Muscle layer of colon (tissue), 2 donors: Measurements from ENCODE around the gene OPTN.
"Not testable (repeated sequence)": the region's sequence is repeated elsewhere in the genome, so short reads cannot be mapped to it uniquely, and the experiment has no call there.

Experiments
- H3K27ac ChIP-seq: one replicate; pipeline ENCODE4 v1.7.0; 2013; ENCODE audit warnings: low read depth, mild to moderate bottlenecking, low read length, moderate library complexity
- H3K27me3 ChIP-seq, 2 donors: one replicate each; pipeline ENCODE4 v1.7.0; 2013; ENCODE audit warnings: low read length in 2 of 2, mild to moderate bottlenecking in 2 of 2; ENCODE audit not compliant: insufficient read depth in 2 of 2, control insufficient read depth in 1 of 2
- H3K36me3 ChIP-seq: one replicate; pipeline ENCODE4 v1.7.0; 2013; ENCODE audit warnings: mild to moderate bottlenecking, low read length; ENCODE audit not compliant: insufficient read depth
- H3K4me1 ChIP-seq: one replicate; pipeline ENCODE4 v1.7.0; 2013; ENCODE audit warnings: mild to moderate bottlenecking, low read length; ENCODE audit not compliant: insufficient read depth
- H3K4me3 ChIP-seq, 2 donors: one replicate each; pipeline ENCODE4 v1.7.0; 2013; ENCODE audit warnings: low read length in 2 of 2, low read depth in 1 of 2, mild to moderate bottlenecking in 1 of 2, moderate library complexity in 1 of 2
- H3K9ac ChIP-seq: one replicate; pipeline ENCODE4 v1.7.0; 2013; ENCODE audit warnings: low read length
- H3K9me3 ChIP-seq: one replicate; pipeline ENCODE4 v1.7.0; 2013; ENCODE audit warnings: mild to moderate bottlenecking, low read length
- donor health status: abdominal sarcoma.
- donor health status: Adenocarcinoma of cecum.

OPTN gene

DNA sequence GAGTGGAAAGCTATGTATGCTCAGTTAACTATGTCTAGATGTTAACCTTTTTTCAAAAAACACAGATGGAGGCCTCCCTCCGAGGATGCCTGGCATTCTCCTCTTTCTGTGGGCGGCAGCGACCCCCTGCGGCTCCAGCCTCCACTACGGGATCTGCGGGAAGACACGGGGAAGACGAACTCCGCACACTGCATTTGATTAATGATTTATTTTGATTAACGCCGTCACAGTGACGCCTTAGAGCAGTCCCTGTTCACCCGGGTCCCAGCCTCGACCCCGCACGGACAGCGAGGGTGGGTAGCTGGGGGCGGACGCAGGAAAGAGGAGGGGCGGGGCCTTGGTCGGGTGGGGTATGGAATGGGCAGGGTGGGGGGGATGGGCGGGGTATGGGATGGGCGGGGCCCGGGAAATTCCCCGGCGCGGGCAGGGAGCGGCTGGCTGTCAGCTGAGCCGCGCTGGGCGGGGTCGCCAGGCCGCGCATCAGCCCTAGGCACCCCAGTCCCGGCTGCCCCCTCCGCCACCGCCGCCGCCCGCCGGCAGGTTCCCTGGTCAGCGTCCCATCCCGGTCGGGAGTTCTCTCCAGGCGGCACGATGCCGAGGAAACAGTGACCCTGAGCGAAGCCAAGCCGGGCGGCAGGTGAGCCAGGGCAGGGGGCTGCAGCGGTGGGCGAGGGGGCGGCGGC lies at the start of gene OPTN:
TSS of gene OPTN (plus strand) at position 498 of the 683 bp plus-strand sequence. CDS start 8,960 bp downstream, outside the sequence.
- Histone ChIP-seq H3K4me3 (peak within 1 kb of the TSS; percentile 75 to 87), H3K36me3 (peaks cover 8% of the 10 kb centered on the region), H3K9me3 (no peaks in the 10 kb centered on the region), H3K27ac (peak within 1 kb of the TSS; percentile 90), H3K27me3 (no peaks in the 10 kb centered on the region), H3K4me1 (peaks cover 13% of the 10 kb centered on the region), H3K9ac (peak within 1 kb of the TSS; percentile 89)

DNA sequence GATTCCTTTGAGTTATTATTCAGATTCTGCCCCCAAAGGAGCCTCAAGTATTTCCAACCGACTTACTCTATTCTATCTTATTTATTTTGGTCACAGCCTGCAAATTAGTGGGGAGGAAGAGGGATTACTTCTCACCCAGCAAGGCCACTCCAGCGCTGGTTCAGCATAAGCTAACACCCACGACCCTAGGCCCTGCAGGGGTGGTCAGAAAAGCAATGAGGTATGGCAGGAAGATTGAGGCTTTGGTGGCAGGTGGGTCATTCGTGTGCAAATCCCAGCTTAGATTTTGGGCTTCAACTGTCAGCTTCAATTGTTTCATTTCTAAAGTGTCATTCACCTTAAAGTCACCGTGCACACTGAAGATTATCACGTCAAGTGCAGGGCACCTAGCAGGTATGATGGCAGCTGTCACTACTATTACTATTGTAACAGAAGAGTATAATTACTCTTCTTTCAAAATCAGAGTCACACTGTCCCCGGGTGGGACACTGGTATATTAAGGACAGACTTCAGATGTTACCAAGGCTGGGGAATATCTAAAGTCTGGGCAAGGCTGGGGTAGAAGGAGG lies 48.8 kb upstream of the OPTN start:
- Histone ChIP-seq H3K27ac (no peak overlapping the region), H3K27me3 (no peaks in the 10 kb centered on the region), H3K9me3 (no peaks in the 10 kb centered on the region), H3K4me1 (no peaks in the 10 kb centered on the region), H3K9ac (no peak overlapping the region), H3K36me3 (no peaks in the 10 kb centered on the region), H3K4me3 (no peak overlapping the region)

DNA sequence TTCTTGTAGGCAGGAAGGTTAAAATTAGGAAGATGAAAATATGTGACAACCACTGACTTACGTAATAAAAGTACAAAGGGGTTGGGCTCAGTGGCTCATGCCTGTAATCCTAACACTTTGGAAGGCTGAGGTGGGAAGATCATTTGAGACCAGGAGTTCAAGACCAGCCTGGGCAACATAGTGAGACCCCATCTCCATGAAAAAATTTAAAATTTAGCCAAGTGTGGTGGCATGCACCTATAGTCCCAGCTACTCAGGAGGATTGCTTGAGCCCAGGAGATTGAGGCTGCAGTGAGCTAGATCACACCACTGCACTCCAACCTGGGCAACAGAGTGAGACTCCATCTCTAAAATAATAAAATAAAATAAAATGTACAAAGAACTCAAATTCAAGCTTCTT lies 46.8 kb upstream of the OPTN start:
- not testable (repeated sequence) for H3K9ac ChIP-seq, H3K4me3 ChIP-seq, H3K36me3 ChIP-seq, H3K4me1 ChIP-seq, H3K9me3 ChIP-seq, H3K27ac ChIP-seq, H3K27me3 ChIP-seq

DNA sequence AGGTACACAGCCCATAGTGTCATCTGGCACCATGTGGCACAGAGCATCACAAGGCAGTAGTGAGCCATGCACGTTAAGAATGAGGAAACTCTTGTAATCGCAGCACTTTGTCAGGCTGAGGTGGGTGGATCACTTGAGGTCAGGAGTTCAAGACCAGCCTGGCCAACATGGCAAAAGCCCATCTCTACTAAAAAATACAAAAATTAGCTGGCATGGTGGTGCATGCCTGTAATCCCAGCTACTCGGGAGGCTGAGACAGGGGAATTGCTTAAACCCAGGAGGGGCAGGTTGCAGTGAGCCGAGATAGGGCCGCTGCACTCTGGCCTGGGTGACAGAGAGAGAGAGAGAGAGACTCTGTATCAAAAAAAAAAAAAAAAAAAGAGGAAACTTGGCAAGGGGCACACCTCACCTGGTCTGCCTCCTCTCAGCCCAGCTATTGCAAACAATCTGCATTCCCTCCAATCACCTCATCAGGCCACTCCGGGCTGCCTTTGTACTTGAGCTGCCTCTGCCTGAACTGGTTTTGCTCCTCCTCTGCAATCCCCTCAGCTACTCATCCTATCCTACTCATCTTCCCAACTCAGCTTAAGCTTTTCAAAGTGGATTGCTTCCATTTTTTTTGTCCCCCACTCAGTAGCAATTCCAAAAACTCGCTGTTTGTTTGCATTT lies 46.0 kb upstream of the OPTN start:
- H3K27ac ChIP-seq, result no peak overlapping the region
- H3K9ac ChIP-seq, result no peak overlapping the region
- H3K27me3 ChIP-seq, result no peaks in the 10 kb centered on the region
- no peak overlapping the region for H3K4me3 ChIP-seq
- H3K36me3 ChIP-seq, result no peaks in the 10 kb centered on the region
- no peaks in the 10 kb centered on the region for H3K4me1 ChIP-seq
- no peaks in the 10 kb centered on the region for H3K9me3 ChIP-seq

DNA sequence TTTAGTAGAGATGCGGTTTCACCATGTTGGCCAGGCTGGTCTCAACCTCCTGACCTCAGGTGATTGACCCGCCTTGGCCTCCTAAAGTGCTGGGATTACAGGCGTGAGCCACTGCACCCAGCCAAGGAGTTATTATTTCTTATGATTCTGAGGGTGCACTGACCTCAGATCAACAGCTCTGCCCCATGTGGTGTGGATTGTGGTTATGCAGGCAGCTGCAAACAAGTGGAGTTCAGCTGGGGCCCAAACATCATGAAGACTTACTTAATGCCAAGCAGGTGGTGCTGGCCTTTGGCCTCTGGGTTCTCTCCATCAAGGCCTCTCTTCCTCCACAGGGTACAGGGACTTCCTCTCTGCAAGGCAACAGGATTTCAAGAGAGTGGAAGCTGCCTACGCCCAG lies 45.1 kb upstream of the OPTN start:
- Histone ChIP-seq H3K9ac (no peak overlapping the region), H3K36me3 (no peaks in the 10 kb centered on the region), H3K9me3 (no peaks in the 10 kb centered on the region), H3K27me3 (no peaks in the 10 kb centered on the region), H3K4me1 (no peaks in the 10 kb centered on the region), H3K4me3 (no peak overlapping the region), H3K27ac (no peak overlapping the region)

DNA sequence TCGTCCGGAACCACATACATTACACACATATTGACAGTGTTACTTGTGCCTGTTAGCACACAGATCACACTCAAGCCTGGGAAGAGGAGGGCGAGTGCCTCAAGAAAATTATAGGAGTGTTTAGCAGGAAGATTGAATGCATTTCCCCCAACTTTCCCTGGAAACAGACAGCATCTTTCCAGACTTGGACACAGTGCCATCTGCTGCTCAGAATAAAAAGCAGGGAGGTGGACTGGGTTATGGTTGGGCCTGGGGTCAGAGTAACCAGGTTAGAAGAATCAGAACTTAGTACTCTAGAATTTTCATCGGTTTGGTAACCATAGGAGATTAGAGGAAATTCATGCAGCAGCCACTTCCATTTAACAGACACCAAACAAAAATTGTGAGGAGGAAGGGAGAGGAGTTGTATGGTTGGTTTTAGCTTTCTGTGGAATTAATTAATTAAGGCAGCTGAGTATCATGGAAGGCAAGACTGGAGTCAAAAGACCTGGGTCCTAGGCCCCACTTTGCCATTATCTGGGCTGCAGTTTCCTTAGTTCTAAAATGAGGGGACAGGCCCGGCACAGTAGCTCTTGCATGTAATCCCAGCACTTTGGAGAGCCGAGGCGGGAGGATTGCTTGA lies 43.4 kb upstream of the OPTN start:
- H3K9ac ChIP-seq, result no peak overlapping the region
- no peak overlapping the region for H3K27ac ChIP-seq
- no peaks in the 10 kb centered on the region for H3K36me3 ChIP-seq
- no peaks in the 10 kb centered on the region for H3K4me1 ChIP-seq
- H3K9me3 ChIP-seq, result no peaks in the 10 kb centered on the region
- no peaks in the 10 kb centered on the region for H3K27me3 ChIP-seq
- no peak overlapping the region for H3K4me3 ChIP-seq

DNA sequence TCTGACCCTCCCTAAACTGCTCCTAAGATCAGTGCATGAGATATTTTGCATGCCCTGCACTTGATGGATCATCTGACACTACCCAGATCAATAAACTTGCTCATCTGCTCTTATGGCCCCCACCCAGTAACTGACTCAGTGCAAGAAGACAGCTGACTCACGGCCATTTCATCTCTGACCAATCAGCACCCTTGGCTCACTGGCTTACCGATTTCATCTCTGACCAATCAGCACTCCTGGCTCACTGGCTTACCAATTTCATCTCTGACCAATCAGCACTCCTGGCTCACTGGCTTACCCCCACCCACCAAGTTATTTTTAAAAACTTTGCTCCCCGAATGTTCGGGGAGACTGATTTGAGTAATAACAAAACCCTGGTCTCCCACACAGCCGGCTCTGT lies 37.2 kb upstream of the OPTN start:
- no peaks in the 10 kb centered on the region for H3K27me3 ChIP-seq
- no peak overlapping the region for H3K4me3 ChIP-seq
- no peaks in the 10 kb centered on the region for H3K36me3 ChIP-seq
- no peaks in the 10 kb centered on the region for H3K9me3 ChIP-seq
- no peak overlapping the region for H3K9ac ChIP-seq
- no peak overlapping the region for H3K27ac ChIP-seq
- no peaks in the 10 kb centered on the region for H3K4me1 ChIP-seq

DNA sequence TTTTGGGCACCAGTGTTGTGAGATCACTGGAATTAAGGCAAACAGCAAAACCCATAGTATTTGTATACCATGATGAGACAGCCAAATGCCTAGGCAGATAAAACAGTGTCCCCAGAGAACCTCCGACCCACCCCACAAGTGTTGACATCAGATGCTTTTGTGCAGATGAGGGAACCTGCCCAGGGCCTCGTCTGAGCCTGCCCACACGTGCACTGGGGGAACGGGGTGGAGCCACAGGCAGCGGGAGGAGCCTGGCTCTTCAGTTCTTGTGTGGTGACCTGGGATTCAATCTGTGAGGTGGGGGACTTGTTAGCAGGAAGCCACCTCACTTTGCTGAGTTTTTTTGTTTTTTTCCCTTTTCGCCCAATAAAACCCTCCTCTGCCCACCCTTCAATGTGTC lies 33.4 kb upstream of the OPTN start:
- H3K27me3 ChIP-seq, result no peaks in the 10 kb centered on the region
- H3K4me1 ChIP-seq, result no peaks in the 10 kb centered on the region
- H3K9me3 ChIP-seq, result no peaks in the 10 kb centered on the region
- H3K9ac ChIP-seq, result no peak overlapping the region
- no peak overlapping the region for H3K27ac ChIP-seq
- no peak overlapping the region for H3K4me3 ChIP-seq
- no peaks in the 10 kb centered on the region for H3K36me3 ChIP-seq

DNA sequence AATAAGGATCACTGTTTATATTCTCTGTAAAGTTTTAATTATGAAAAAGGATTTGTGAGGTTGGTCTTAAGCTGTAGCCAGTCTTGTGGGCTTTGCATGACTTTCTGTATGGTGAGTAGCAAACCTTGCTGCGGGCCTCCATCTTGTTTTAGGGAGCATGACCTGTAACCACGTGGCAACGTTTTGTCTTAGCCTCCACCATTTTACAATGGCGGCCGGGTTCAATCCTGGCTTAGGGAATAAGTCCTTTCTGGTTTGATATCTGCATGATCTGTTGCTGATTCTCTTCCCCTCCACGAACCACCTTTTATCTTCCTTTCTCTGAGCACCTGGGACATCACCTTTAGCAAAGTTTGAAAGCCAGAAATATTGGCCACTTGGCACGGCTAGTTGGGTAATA lies 32.5 kb upstream of the OPTN start:
- H3K27me3 ChIP-seq, result no peaks in the 10 kb centered on the region
- no peak overlapping the region for H3K27ac ChIP-seq
- no peaks in the 10 kb centered on the region for H3K4me1 ChIP-seq
- H3K9me3 ChIP-seq, result no peaks in the 10 kb centered on the region
- no peak overlapping the region for H3K4me3 ChIP-seq
- H3K36me3 ChIP-seq, result no peaks in the 10 kb centered on the region
- no peak overlapping the region for H3K9ac ChIP-seq

DNA sequence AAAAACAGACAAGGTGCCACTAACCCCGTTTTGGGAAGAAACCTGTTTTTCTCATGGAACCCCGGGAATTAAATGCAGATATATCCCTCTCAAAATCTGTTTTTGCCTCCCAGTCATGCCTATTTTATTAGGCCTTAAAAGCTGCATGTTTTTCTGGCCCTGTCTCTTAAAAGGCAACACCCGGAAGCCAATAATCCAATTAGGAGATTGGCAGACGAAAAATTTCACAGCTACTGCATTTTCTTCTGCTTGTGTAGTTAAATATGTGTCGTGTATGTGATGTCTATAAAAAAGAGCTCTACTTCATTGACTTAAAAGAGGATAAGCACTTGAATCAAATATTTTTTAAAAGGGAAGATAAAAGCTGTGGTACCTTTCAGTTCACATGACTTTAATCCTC lies 31.9 kb upstream of the OPTN start:
- no peaks in the 10 kb centered on the region for H3K9me3 ChIP-seq
- no peak overlapping the region for H3K9ac ChIP-seq
- no peak overlapping the region for H3K4me3 ChIP-seq
- H3K27ac ChIP-seq, result no peak overlapping the region
- no peaks in the 10 kb centered on the region for H3K27me3 ChIP-seq
- H3K4me1 ChIP-seq, result no peaks in the 10 kb centered on the region
- H3K36me3 ChIP-seq, result no peaks in the 10 kb centered on the region

DNA sequence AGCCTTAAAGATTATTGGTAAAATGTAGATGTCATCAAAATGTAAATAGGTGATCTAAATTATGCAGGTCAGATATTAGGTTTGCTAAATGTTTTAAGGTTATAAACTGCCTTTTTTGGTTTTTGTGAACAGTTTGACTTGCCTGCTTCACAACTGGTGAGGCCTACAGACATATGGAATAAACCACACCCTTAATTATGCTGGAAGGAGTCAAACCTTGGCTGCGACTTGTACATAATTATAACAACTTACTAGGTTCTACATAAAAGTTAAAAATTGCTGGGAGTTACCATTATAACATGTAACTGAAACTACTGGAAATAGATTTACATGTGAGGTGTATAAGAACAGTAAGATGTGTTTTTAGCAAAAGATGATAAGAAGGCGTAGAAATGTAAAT lies 31.5 kb upstream of the OPTN start:
- H3K4me3 ChIP-seq, result no peak overlapping the region
- H3K27me3 ChIP-seq, result no peaks in the 10 kb centered on the region
- no peaks in the 10 kb centered on the region for H3K9me3 ChIP-seq
- no peak overlapping the region for H3K9ac ChIP-seq
- H3K36me3 ChIP-seq, result no peaks in the 10 kb centered on the region
- H3K27ac ChIP-seq, result no peak overlapping the region
- H3K4me1 ChIP-seq, result no peaks in the 10 kb centered on the region
